HUES64 (cell line): Measurements from ENCODE around the gene ASB8.

Source experiments
- H3K27ac ChIP-seq: 2 replicates; pipeline ENCODE4 v1.7.0; 2013; ENCODE audit warnings: low read depth, low read length, inconsistent platforms
- H3K27me3 ChIP-seq: 2 replicates; pipeline ENCODE4 v1.6.1; 2013; ENCODE audit warnings: mild to moderate bottlenecking, low read length; ENCODE audit not compliant: insufficient read depth
- H3K36me3 ChIP-seq: 2 replicates; pipeline ENCODE4 v1.6.1; 2013; ENCODE audit warnings: mild to moderate bottlenecking, low read length; ENCODE audit not compliant: insufficient read depth
- H3K4me1 ChIP-seq: 2 replicates; pipeline ENCODE4 v1.6.1; 2013; ENCODE audit warnings: mild to moderate bottlenecking, low read length, moderate library complexity; ENCODE audit not compliant: insufficient read depth
- H3K4me3 ChIP-seq: 2 replicates; pipeline ENCODE4 v1.5.1; 2013; ENCODE audit warnings: mild to moderate bottlenecking, low read length, moderate library complexity
- H3K9ac ChIP-seq: 2 replicates; pipeline ENCODE4 v1.6.1; 2013; ENCODE audit warnings: mild to moderate bottlenecking, low read depth, low read length
- H3K9me3 ChIP-seq: 2 replicates; pipeline ENCODE4 v1.6.1; 2013; ENCODE audit warnings: low read depth, low read length; ENCODE audit not compliant: insufficient read depth
- WGBS: fragments of 150-250, 120-280 bp; methylation state at CpG from one replicate; pipeline ENCODE4 v1.1.7; 2013; ENCODE audit warnings: missing lambda C conversion rate; 5-methylcytosine and 5-hydroxymethylcytosine counted together

Gene ASB8

DNA sequence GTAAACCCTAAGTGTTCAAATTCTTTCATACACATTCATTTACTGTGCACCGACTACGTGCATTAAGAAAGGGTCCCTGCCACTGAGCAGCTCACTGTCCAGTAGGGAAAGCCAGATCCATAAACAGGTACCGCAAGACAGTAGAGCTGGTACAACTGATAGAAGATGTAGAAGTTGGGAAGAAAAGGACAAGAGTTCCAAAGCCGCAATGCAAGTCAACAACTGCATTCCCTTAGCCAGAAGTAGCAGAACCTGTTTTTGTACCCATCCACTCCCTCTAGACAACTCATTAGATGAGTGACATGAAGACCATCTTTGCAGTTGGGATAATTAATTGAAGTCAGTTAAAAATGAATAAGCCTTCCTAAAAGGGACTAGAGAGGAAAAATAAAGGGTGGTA is 52.8 kb downstream of the ASB8 start:
- Histone ChIP-seq H3K4me3 (peak overlapping the region; percentile 86), H3K9ac (peak overlapping the region; percentile 98; the same call in 1 of the 2 replicates)
- 91% methylated on average over 4 of the region's 4 CpGs for WGBS

More for the DNA sequence above, 52.8 kb downstream of the ASB8 start:
- peaks cover 3% of the 10 kb centered on the region; the same call in 1 of the 2 replicates for H3K36me3 ChIP-seq
- peaks cover 20% of the 10 kb centered on the region; the same call in 1 of the 2 replicates for H3K27me3 ChIP-seq
- no peak overlapping the region for H3K27ac ChIP-seq
- H3K9me3 ChIP-seq, result no peaks in the 10 kb centered on the region
- peaks cover 14% of the 10 kb centered on the region for H3K4me1 ChIP-seq
